GM06990 (cell line): ENCODE data around the gene MEF2D.
A peak's percentile ranks its signal among the peaks of the same experiment; 100 is the strongest.

Experiments used
- DNase-seq: peaks from one replicate; pipeline ENCODE4 v3.0.0-alpha.2; 2011; ENCODE audit not compliant: insufficient read length; ENCODE audit errors: extremely low read depth
- H3K27me3 ChIP-seq: replicated peaks from 2 replicates; pipeline ENCODE4 v1.6.0; 2011; ENCODE audit warnings: low read length; ENCODE audit not compliant: control insufficient read depth, insufficient read depth
- H3K36me3 ChIP-seq: 2 replicates; pipeline ENCODE4 v1.5.1; 2011; ENCODE audit warnings: low read length; ENCODE audit not compliant: control insufficient read depth, insufficient read depth
- H3K4me3 ChIP-seq: replicated peaks from 2 replicates; pipeline ENCODE4 v1.5.1; 2011; ENCODE audit warnings: low read depth, mild to moderate bottlenecking, control low read depth, low read length
- TF ChIP-seq, protein P1 (sequence below): IDR thresholded peaks from 2 replicates; pipeline ENCODE4 v1.5.1; 2011; ENCODE audit warnings: low read length, control low read depth, mild to moderate bottlenecking, inconsistent platforms; ENCODE audit not compliant: insufficient read depth, poor library complexity, severe bottlenecking

Gene MEF2D

DNA sequence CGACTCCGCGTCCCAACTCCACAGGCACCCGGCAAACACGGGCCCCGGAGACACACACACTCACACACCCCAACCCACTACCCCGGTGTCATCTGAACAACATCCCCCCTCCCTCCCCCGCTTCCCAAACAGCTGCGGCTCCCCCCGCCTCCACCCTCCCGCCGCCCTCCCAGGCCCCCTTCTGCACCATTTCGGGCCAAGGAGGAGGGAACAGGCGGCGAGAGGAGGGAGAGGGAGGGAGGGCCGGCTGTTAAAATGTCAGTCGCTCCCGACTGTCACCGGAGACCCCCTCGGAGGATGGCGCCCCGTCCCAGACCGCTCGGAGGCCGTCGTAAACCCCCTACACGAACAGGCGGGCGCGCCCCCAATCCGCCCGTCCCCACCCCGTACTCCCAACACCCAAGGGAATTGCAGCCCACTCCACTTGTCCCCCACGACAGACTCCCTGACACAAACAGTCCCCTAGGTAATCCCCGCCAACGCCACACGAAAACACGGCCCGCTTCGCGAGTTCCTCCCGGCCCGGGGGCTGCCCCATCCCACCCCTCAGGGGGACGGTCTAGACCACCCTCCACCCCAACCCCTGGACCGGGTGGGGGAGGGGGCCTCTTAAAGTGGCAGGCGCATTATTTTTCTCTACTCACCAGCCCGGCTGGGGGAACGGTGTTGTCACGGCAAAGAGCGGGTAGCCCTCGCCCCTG, 583 bp downstream of the MEF2D start:
- peak; percentile 59 for DNase-seq
- no peaks in the 10 kb centered on the region for H3K27me3 ChIP-seq
- TF ChIP-seq, protein P1, sequence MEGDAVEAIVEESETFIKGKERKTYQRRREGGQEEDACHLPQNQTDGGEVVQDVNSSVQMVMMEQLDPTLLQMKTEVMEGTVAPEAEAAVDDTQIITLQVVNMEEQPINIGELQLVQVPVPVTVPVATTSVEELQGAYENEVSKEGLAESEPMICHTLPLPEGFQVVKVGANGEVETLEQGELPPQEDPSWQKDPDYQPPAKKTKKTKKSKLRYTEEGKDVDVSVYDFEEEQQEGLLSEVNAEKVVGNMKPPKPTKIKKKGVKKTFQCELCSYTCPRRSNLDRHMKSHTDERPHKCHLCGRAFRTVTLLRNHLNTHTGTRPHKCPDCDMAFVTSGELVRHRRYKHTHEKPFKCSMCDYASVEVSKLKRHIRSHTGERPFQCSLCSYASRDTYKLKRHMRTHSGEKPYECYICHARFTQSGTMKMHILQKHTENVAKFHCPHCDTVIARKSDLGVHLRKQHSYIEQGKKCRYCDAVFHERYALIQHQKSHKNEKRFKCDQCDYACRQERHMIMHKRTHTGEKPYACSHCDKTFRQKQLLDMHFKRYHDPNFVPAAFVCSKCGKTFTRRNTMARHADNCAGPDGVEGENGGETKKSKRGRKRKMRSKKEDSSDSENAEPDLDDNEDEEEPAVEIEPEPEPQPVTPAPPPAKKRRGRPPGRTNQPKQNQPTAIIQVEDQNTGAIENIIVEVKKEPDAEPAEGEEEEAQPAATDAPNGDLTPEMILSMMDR: no peak
- peaks cover under 1% of the 10 kb centered on the region; the same call in 1 of the 2 replicates for H3K36me3 ChIP-seq
- peak overlapping the region; percentile 97 for H3K4me3 ChIP-seq

DNA sequence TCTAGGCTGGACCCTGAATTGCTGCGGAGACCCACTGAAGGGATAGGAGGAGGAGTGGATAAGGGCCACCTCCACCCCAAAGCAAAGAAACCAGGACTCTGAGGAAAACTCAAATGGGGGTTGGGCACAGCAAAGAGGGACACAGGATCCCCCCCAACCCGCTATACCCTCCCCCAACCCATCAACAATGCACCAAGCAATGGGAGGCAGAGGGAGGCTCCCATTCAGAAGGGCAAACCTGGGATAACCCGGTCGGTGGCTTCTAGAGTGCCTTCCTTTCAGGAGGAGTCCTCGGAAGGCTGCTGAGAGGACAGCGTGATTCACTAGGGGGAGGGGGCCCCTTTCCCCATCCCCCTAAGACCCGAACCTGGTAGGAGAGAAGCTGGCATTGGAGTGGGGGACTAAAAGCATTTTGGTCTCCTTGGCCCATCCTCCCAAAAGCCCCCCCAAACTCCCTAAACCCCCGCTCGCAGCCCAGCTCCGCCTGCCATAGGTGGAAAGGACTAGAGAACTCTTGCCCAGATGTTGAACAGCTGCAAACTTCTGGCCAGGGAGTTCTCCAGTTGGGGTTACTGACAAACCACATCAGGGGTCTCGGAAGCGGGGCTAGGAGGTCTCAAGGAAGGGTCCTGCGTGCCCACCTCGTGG, 1.3 kb downstream of the MEF2D start:
- Histone ChIP-seq H3K27me3 (no peaks in the 10 kb centered on the region), H3K4me3 (peak overlapping the region; percentile 97), H3K36me3 (peaks cover 3% of the 10 kb centered on the region)
- TF ChIP-seq, protein P1: no peak
- no peak for DNase-seq

DNA sequence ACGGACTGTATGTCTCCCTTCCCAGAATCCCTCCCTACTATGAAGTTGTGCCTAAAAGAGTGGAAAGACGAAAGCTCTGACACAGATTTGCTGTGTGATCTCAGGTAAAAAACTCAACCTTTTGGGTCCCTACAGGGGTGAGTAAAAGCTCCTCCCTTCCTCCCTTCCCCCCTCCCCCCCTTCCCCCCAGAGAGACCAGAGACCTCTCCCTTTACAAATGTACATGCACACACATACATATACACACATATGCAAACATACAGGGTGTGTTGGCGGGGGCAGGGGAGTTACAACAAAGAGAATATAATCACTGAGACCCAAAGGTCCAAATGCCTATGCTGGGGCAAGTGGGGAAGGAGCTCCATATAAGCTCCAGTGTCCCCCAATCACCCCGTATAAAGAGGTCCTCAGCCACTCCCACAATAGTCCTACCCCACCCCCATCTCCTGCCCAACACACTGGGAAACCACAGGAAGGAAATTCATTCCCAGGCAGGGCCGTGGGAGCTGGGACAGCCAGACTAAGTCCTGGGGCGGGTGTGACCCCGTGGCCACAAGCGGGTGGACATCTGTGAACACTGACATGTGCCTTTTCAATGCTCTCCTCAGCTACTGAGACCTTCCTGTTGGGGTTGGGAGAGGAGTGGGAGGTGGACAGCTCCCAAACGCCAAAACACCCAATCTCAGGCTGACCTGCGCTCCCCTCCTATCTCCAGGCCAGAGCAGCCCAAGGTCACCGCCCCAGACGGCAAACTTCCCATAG, 2.0 kb downstream of the MEF2D start:
- Histone ChIP-seq H3K36me3 (peaks cover 3% of the 10 kb centered on the region), H3K4me3 (peak overlapping the region; percentile 97), H3K27me3 (no peaks in the 10 kb centered on the region)
- no peak for DNase-seq
- TF ChIP-seq, protein P1: no peak

DNA sequence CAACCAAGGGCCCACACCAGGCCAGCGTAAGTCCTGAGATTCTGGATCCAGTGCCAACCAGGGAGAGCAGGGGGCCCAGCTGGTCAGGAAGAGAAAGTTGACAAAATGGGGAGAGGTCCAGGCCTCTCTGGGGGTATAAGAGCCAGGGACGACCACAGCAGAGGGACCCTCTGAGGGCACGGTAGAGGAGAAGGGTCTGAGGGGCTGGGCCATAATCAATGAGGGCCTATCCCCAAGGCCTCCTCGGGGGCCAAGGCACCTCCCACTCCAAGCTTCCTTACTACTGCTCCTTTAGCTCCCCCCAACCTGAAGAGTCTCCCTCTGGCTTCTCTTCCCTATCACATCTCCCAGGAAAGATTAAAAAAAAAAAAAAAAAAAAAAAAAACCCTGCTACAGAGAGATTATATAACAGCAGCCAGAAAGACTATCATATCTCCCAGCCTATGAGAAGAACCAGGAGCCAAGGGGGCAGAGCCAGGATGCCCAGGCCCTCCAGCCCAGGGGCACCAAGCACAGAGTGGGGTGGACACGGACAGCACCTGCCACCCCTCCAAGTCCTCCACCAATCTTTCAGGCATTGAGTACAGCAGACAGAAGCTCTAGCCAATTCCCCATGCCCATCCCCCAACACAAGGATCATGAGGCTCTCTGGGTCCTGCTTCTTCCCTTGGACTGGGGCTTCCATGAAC, 2.7 kb downstream of the MEF2D start:
- no peak for DNase-seq
- TF ChIP-seq, protein P1: no peak
- Histone ChIP-seq H3K36me3 (peaks cover 3% of the 10 kb centered on the region), H3K27me3 (no peaks in the 10 kb centered on the region), H3K4me3 (peak overlapping the region; percentile 97)

DNA sequence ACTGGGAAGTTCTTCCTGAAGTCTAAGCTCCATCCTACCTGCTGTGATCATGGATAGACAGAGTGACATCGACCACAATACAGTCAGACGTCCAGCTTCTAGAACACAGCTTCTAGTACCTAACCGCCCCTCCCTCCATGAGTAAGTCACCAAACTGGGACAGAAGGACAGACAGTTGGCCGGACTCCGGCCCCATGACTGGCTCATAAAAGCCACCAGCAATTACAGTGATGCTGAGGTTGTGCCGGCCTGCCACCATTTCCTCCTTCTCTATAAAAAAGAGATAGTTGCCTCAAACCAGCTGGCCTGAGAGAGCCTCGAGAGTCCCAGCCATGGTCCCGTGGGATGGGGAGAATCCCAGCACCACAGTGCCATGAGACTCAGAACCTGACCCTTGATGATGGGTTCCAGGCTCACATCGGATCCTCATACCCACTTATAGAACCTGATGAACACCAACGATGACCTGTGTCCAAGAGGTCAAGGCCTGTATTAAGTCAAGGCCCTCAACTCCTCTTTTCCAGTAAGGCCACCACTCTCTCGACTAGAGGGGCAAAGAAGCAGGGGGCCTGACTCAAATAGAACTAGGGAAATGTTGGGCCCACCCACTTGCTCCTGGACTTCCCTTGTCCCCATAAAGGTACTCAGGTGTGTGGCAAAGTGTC, 3.4 kb downstream of the MEF2D start:
- H3K27me3 ChIP-seq: no peaks in the 10 kb centered on the region
- no peak for DNase-seq
- peaks cover 3% of the 10 kb centered on the region for H3K36me3 ChIP-seq
- H3K4me3 ChIP-seq: peak overlapping the region; percentile 97
- TF ChIP-seq, protein P1: no peak
